GM21576 (cell line): ENCODE measurements around the gene VHLL.
A peak's percentile ranks its signal among the peaks of the same experiment; 100 is the strongest.

Experiments used
- ATAC-seq: cut with Tn5 transposase; IDR thresholded peaks from one replicate; pipeline ENCODE4 v1.9.1; 2021; ENCODE audit warnings: mild to moderate bottlenecking, moderate library complexity; ENCODE audit not compliant: unreplicated experiment

Gene VHLL

DNA sequence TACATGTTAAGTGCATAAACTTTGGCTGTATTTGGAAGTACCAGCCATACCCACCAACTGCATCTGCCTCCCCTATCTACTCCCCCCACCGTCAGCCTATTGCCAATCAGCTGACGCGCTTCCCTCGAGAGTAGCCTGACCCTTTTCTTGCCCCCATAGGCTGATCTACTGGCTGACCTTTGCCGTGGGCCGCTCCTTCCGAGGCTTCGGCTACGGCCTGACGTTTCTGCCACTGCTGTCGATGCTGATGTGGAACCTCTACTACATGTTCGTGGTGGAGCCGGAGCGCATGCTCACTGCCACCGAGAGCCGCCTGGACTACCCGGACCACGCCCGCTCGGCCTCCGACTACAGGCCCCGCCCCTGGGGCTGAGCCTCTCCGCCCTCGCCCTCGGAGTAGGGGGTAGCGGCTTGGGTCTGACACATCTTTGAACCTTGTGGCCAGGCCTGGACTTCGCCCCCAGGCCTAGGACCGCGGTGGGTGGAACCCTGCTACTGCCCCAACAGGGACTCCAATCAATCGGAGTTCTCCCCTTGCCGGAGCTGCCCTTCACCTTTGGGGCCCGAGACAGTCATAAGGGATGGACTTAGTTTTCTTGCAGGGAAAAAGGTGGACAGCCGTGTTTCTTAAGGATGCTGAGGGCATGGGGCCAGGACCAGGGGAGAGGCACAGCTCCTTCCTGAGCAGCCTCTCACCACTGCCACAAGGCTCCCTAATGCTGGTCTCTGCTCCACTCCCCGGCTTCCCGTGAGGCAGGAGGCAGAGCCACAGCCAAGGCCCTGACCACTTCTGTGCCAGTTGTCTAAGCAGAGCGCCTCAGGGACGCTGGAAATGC lies 7.7 kb downstream of the VHLL start:
- no peak for ATAC-seq

GRCh38 chr1:156289857-156290256 lies 9.2 kb downstream of the VHLL start:
- no peak for ATAC-seq

DNA sequence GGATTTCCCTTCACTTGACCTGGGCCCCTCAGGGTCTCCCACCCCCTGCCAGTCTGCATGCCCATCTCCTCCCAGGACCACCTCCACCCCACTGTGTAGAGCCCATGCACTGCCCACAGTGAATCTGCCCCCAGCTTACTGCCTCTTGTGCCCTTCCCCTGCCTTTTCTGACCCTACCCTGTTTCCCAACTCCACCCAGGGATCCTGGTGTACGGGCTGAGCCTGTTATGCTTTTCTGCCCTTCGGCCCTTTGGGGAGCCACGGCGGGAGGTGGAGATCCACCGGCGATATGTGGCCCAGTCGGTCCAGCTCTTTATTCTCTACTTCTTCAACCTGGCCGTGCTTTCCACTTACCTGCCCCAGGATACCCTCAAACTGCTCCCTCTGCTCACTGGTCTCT lies 13.0 kb downstream of the VHLL start:
- ATAC-seq, result no peak

DNA sequence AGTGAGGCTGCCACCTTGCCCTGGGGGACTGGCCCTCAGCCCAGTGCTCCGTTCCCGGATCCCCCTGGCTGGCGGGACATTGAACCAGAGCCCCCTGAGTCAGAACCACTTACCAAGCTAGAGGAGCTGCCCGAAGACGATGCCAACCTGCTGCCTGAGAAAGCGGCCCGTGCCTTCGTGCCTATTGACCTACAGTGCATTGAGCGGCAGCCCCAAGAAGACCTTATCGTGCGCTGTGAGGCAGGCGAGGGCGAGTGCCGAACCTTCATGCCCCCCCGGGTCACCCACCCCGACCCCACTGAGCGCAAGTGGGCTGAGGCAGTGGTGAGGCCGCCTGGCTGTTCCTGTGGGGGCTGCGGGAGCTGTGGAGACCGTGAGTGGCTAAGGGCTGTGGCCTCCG lies 13.7 kb downstream of the VHLL start:
- ATAC-seq, result no peak

DNA sequence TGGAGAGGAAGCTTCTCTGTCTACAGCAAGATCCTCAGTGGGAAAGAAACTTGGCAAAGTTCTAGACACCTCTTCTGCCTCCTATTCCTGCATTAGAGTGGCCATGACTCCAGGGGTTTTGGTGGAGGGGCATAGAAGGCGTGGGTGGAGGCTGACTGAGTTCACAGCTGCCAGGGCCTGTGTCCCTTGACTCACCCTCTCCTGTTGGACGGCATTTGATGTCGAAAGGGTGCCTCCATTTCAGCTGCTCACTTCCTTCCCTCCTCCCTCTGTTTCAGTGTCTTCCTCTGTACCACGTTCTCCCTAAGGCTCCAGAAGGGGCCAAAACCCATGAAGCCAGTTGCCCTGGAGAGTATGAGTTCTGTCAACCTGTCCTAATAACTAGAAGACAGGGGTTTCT lies 14.3 kb downstream of the VHLL start:
- no peak for ATAC-seq

DNA sequence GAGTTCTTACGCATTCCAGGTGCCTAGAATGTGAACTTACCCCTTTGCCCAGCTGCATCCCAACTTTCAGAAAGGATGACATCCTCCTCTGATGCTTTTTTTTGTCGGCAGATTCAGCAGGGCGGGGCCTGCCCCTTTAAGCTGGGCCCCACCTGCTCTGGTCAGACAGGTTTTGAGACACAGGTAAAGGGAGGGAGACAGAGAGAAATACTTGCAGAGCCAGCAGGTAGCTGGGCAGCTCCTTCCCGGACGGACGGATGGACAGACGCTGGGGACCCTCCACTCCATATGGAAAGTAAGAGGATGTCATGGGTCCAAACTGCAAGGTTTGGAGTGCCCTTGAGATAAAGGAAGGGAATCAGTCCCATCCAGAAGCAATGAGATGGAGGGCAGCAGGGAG lies 15.0 kb downstream of the VHLL start, which contains the start of gene TMEM79:
Gene TMEM79 (plus strand): TSS at position 214 of the 400 bp plus-strand sequence. CDS start 902 bp downstream, outside the sequence.
- ATAC-seq, result no peak

- ATAC-seq, result no peak
Measured at GRCh38 chr1:156283521-156283920, 15.6 kb downstream of the VHLL start.

GRCh38 chr1:156282479-156283222 lies 16.5 kb downstream of the VHLL start, which contains the start of gene SMG5:
Gene SMG5 (minus strand): TSS chr1:156282825. CDS start chr1:156282680, 145 bp downstream.
- peak; percentile 75 for ATAC-seq

DNA sequence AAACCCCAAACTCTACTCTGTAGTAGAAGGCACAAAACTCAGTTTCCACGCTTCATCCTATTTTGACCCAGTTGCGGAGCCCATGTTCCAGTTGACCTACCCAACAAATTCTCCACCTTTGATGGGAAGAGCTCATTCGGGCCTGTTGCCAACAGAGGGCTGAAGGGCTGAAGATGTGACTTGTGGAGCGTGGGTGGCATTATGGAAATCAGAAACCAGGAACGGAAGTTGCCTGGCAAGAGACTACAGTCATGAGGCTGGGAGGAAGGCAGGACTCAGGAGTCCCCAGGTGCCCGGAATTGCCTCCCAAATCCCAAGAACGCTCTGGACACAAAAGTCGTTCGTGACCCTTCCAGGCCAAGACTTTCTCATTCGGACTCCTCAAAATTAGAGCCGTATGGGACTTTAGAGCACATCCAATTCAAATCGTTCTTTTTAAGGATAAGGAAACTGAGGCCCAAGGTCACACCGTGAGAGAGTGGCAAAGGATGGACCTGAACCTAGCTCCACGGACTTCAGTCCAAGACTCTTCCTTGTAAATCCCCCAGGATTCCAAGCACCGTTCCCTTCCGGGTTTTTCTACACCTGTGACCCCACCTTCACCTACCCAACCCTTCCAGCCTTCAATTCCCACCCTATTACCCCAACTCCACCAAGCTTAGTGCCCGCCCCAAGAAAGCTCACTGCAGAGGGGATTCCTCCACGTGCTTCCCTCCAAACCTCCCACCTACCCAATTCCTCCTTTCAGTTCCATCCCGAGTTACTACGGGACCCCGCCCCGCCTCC lies 17.2 kb downstream of the VHLL start:
- no peak for ATAC-seq

DNA sequence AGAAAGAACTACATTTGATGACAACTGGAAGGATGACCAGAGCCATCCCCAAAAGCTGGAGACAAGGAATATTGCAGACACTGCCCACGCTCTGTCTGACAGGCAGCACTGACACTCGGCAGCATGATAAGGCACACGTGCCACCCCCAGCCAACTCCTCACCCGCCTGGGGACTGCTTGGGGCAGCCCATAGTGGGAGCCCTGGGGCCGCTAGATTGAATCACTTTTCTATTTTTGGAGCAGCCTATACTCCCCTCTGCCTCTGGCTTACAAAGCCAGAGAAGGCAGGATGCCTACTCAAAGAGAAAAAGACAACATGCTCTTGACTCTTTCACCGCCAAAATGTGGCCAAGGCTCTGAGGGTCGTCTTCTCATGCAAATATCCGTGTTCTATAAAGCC lies 17.8 kb downstream of the VHLL start:
- no peak for ATAC-seq

GRCh38 chr1:156279837-156280236 lies 19.3 kb downstream of the VHLL start:
- no peak for ATAC-seq

DNA sequence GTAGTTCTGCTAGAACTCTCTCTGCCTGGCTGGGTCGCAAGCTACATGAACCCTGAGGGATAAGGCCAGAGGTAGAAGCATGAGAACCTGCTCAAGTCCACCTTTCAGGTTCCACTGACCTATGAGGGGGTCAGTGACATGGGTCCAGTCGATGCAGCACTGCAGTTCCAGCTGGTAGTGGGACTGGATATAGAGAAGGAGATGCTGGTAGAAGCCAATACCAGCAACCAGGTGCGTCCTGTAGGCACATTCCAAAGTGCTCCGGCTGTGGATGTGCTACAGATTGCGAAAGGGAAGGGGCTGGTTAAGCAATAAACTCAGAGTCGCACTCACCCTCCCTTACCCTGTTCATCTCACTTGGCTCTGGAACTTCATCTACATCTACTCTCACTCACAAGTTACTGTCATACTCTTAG lies 22.1 kb downstream of the VHLL start:
- no peak for ATAC-seq

GRCh38 chr1:156276532-156276931 lies 22.6 kb downstream of the VHLL start:
- ATAC-seq, result no peak

GRCh38 chr1:156270314-156270713 lies 28.8 kb downstream of the VHLL start:
- no peak for ATAC-seq

GRCh38 chr1:156268336-156268735 lies 30.8 kb downstream of the VHLL start:
- no peak for ATAC-seq

DNA sequence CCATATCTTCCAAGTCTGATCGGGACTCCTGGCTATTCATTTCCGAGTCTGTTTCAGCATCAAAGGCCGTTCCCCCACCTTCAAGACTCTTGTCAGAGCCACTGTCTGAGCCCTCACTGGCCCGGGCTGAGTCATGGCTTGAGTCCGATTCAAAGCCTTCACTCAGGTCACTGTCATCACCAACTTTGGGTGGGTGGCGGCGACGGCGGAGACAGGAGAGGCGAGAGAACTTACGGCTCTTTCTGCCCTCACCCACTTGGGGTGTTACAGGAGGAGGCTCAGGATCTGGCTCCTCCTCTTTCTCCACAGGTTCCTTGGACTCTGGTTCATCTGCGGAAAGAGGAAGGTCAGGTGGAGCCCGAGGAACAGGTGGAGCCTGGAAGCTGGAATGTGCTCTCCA lies 33.1 kb downstream of the VHLL start:
- ATAC-seq, result no peak

- ATAC-seq, result no peak
Measured at GRCh38 chr1:156263288-156263655, 35.8 kb downstream of the VHLL start.

- ATAC-seq, result no peak
Measured at GRCh38 chr1:156262461-156263287, 36.4 kb downstream of the VHLL start.

DNA sequence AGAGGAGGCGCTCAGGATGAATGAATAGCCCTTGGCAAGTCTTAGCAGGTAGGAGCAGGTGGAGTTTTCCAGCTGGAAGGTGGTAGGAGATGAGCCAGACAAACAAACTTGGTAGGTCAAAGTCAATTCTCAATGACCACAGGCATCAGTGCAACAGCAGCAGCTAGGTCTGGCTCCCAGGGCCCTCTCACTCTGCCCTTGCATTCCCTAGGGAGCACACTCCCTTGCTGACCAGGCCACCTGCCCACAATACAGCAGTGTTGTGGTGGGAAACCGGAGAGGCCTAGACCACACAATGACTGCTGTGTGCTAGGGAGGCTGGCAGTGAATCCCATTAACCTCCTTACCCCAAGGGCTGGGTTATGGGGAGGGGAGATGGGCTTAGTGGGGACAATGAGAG lies 38.2 kb downstream of the VHLL start:
- no peak for ATAC-seq

GRCh38 chr1:156259805-156260204 lies 39.3 kb downstream of the VHLL start:
- ATAC-seq, result no peak
